ENCODE data around the gene SOWAHC.
"Not testable (repeated sequence)": the region's sequence is repeated elsewhere in the genome, so short reads cannot be mapped to it uniquely, and the experiment has no call there.

The SOWAHC gene

GRCh38 chr2:109607766-109608165 is 6.4 kb upstream of the SOWAHC start:
- DNase-seq: no peak
- no peak for TF ChIP-seq GATA1 (IDR thresholded peaks at IDR 0.05; ENCODE audit: low read depth, low read length)
- no peak for TF ChIP-seq POLR2A (IDR thresholded peaks at IDR 0.05; ENCODE audit: low read length)

- no peak for DNase-seq
- no peak for TF ChIP-seq POLR2A (IDR thresholded peaks at IDR 0.05; ENCODE audit: low read length)
- no peak for TF ChIP-seq GATA1 (IDR thresholded peaks at IDR 0.05; ENCODE audit: low read depth, low read length)
Measured at GRCh38 chr2:109609352-109610024, 4.7 kb upstream of the SOWAHC start.

GRCh38 chr2:109611467-109612095 is 2.6 kb upstream of the SOWAHC start:
- TF ChIP-seq POLR2A (IDR thresholded peaks at IDR 0.05; ENCODE audit: low read length) (no peak), GATA1 (IDR thresholded peaks at IDR 0.05; ENCODE audit: low read depth, low read length) (no peak)
- no peak for DNase-seq

- no peak for DNase-seq
- TF ChIP-seq POLR2A (IDR thresholded peaks at IDR 0.05; ENCODE audit: low read length): no peak
- TF ChIP-seq GATA1 (IDR thresholded peaks at IDR 0.05; ENCODE audit: low read depth, low read length): no peak
Measured at GRCh38 chr2:109613081-109613921, 863 bp upstream of the SOWAHC start.

- no peak for DNase-seq
- TF ChIP-seq GATA1 (IDR thresholded peaks at IDR 0.05; ENCODE audit: low read depth, low read length): no peak
- no peak for TF ChIP-seq POLR2A (IDR thresholded peaks at IDR 0.05; ENCODE audit: low read length)
Measured at GRCh38 chr2:109614715-109615636, 812 bp downstream of the SOWAHC start.

GRCh38 chr2:109615637-109616144 is 1.5 kb downstream of the SOWAHC start:
- DNase-seq: no peak
- TF ChIP-seq GATA1 (IDR thresholded peaks at IDR 0.05; ENCODE audit: low read depth, low read length): no peak
- no peak for TF ChIP-seq POLR2A (IDR thresholded peaks at IDR 0.05; ENCODE audit: low read length)

GRCh38 chr2:109616184-109616583 is 2.0 kb downstream of the SOWAHC start:
- no peak for DNase-seq
- TF ChIP-seq GATA1 (IDR thresholded peaks at IDR 0.05; ENCODE audit: low read depth, low read length) (no peak), POLR2A (IDR thresholded peaks at IDR 0.05; ENCODE audit: low read length) (no peak)

- TF ChIP-seq POLR2A (IDR thresholded peaks at IDR 0.05; ENCODE audit: low read length) (no peak), GATA1 (IDR thresholded peaks at IDR 0.05; ENCODE audit: low read depth, low read length) (no peak)
Measured at GRCh38 chr2:109619032-109619615, 5.0 kb downstream of the SOWAHC start.

GRCh38 chr2:109623297-109623696 is 9.1 kb downstream of the SOWAHC start:
- TF ChIP-seq POLR2A (IDR thresholded peaks at IDR 0.05; ENCODE audit: low read length): no peak
- DNase-seq: no peak

More at GRCh38 chr2:109619032-109619615, 5.0 kb downstream of the SOWAHC start:
- DNase-seq: no peak

GRCh38 chr2:109623923-109624322 is 9.8 kb downstream of the SOWAHC start:
- TF ChIP-seq GATA1 (IDR thresholded peaks at IDR 0.05; ENCODE audit: low read depth, low read length) (no peak), POLR2A (IDR thresholded peaks at IDR 0.05; ENCODE audit: low read length) (no peak)

GRCh38 chr2:109624339-109624738 is 10.2 kb downstream of the SOWAHC start:
- DNase-seq: no peak
- TF ChIP-seq GATA1 (IDR thresholded peaks at IDR 0.05; ENCODE audit: low read depth, low read length): no peak
- no peak for TF ChIP-seq POLR2A (IDR thresholded peaks at IDR 0.05; ENCODE audit: low read length)

More at GRCh38 chr2:109623923-109624322, 9.8 kb downstream of the SOWAHC start:
- DNase-seq: no peak

- DNase-seq: not testable (repeated sequence)
Measured at GRCh38 chr2:109628321-109628720, 14.2 kb downstream of the SOWAHC start.

GRCh38 chr2:109629867-109630266 is 15.7 kb downstream of the SOWAHC start:
- TF ChIP-seq GATA1 (IDR thresholded peaks at IDR 0.05; ENCODE audit: low read depth, low read length) (no peak), POLR2A (IDR thresholded peaks at IDR 0.05; ENCODE audit: low read length) (no peak)
- DNase-seq: no peak
